Measurements from ENCODE around the gene LRRFIP1. TPM values are rescaled to one million over a fixed set of nuclear protein-coding genes. Genes with fewer than 3 reads are reported as not detected.
A peak's percentile ranks its signal among the peaks of the same experiment; 100 is the strongest.

Gene LRRFIP1
- polyA plus RNA-seq, 1 donor from 2014 or later = 96.3 TPM

DNA sequence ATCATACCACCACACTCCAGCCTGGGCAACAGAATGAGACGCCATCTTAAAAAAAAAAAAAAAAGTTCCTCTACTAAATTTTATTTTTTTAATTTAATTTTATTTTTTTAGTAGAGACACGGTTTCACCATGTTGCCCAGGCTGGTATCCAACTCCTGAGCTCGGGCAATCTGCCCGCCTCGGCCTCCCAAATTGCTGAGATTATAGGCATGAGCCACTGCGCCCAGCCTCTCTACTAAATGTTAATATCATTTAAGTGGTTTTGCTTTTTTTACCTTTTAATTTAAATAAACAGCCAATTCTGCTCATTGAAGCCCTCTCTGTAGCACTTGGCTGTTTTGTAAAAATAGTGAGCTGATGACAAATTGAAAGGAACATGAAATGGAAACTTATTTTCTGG is 46.1 kb upstream of the LRRFIP1 start:
- Histone ChIP-seq H3F3A (ENCODE audit: insufficient read depth, low read length, poor library complexity, severe bottlenecking) (no peaks in the 10 kb centered on the region), H2AFZ (ENCODE audit: low read depth, low read length) (no peak overlapping the region), H3K27me3 (ENCODE audit: insufficient read depth, low read depth, low read length) (no peaks in the 10 kb centered on the region), H3K36me3 (ENCODE audit: insufficient read depth, low read length) (no peaks in the 10 kb centered on the region), H3K9me2 (ENCODE audit: insufficient read depth, low read length) (no peaks in the 10 kb centered on the region), H3K9me3 (ENCODE audit: low read length) (no peaks in the 10 kb centered on the region), H3K4me2 (ENCODE audit: low read length) (no peak overlapping the region), H3K9ac (ENCODE audit: low read length) (no peak overlapping the region), H4K20me1 (ENCODE audit: insufficient read depth) (no peaks in the 10 kb centered on the region), H3K27ac (ENCODE audit: low read length) (no peak overlapping the region), H3K79me2 (replicated peaks; ENCODE audit: insufficient read depth, low read length) (no peaks in the 10 kb centered on the region), H3K4me3 (ENCODE audit: low read length) (no peak overlapping the region)
- TF ChIP-seq SMC3 (conservative IDR thresholded peaks at IDR 0.05; ENCODE audit: poor library complexity) (no peak), MXI1 (conservative IDR thresholded peaks at IDR 0.05; ENCODE audit: poor library complexity, severe bottlenecking) (no peak), POLR2AphosphoS5 (IDR thresholded peaks at IDR 0.05) (no peak), RAD21 (conservative IDR thresholded peaks at IDR 0.05) (no peak), EZH2 (IDR thresholded peaks at IDR 0.05; ENCODE audit: borderline replicate concordance, insufficient read depth, low read length, poor library complexity, severe bottlenecking) (no peak), TAF1 (IDR thresholded peaks at IDR 0.05; ENCODE audit: low read depth) (no peak), EP300 (conservative IDR thresholded peaks at IDR 0.05; ENCODE audit: poor library complexity, severe bottlenecking) (no peak)
- TF ChIP-seq, protein P1, sequence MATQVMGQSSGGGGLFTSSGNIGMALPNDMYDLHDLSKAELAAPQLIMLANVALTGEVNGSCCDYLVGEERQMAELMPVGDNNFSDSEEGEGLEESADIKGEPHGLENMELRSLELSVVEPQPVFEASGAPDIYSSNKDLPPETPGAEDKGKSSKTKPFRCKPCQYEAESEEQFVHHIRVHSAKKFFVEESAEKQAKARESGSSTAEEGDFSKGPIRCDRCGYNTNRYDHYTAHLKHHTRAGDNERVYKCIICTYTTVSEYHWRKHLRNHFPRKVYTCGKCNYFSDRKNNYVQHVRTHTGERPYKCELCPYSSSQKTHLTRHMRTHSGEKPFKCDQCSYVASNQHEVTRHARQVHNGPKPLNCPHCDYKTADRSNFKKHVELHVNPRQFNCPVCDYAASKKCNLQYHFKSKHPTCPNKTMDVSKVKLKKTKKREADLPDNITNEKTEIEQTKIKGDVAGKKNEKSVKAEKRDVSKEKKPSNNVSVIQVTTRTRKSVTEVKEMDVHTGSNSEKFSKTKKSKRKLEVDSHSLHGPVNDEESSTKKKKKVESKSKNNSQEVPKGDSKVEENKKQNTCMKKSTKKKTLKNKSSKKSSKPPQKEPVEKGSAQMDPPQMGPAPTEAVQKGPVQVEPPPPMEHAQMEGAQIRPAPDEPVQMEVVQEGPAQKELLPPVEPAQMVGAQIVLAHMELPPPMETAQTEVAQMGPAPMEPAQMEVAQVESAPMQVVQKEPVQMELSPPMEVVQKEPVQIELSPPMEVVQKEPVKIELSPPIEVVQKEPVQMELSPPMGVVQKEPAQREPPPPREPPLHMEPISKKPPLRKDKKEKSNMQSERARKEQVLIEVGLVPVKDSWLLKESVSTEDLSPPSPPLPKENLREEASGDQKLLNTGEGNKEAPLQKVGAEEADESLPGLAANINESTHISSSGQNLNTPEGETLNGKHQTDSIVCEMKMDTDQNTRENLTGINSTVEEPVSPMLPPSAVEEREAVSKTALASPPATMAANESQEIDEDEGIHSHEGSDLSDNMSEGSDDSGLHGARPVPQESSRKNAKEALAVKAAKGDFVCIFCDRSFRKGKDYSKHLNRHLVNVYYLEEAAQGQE (IDR thresholded peaks at IDR 0.05; ENCODE audit: borderline replicate concordance) = no peak
- TF ChIP-seq, protein P2, sequence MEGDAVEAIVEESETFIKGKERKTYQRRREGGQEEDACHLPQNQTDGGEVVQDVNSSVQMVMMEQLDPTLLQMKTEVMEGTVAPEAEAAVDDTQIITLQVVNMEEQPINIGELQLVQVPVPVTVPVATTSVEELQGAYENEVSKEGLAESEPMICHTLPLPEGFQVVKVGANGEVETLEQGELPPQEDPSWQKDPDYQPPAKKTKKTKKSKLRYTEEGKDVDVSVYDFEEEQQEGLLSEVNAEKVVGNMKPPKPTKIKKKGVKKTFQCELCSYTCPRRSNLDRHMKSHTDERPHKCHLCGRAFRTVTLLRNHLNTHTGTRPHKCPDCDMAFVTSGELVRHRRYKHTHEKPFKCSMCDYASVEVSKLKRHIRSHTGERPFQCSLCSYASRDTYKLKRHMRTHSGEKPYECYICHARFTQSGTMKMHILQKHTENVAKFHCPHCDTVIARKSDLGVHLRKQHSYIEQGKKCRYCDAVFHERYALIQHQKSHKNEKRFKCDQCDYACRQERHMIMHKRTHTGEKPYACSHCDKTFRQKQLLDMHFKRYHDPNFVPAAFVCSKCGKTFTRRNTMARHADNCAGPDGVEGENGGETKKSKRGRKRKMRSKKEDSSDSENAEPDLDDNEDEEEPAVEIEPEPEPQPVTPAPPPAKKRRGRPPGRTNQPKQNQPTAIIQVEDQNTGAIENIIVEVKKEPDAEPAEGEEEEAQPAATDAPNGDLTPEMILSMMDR (IDR thresholded peaks at IDR 0.05; ENCODE audit: poor library complexity, severe bottlenecking) = no peak

DNA sequence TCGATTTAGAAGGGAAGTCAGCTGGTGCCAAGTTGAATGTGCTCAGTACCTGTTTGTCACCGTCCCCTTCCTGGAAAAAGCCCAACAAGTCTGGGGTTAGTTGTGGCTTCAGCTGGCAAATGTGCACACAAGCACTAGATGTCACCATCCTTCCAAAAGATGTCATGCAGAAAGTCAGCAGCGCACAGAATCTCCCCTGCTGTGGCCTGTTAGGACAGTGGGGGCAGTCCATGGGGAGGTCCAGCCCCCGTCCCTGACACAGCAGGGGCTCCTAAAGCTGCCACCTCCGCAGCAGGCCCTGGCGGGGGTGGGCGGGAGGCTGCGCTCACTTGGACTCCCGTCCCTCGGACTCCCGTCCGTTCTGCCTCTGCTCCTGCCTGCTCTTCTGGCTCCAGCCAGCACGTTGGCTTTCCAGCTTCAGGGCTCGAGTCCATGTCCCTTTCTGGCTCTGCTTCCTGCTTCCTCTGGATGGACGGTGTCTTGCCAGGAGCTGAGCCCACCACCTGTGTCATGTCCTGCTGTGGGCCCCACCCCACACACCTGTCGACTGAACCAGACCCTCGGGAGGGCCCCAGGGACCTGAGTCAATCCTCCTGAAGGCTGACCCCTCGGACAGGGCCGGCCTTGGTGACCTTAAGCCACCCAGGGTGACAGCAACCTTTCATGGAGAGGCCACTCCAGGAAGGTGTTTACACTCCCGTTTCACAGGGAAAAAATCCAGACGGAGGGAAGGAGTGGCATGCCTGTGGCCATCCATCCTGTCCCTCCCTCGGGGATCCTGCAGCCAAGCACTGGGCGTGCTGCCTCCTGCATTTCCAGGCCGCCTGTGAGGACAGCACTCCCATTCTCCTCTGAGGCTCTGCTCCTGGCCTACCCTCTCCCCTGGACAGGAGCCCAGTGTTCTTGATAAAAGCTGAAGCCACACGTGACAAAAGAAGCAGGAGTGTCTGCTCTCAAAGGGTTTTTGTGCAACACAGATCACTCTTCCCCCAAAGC is 45.3 kb upstream of the LRRFIP1 start:
- TF ChIP-seq SMC3 (conservative IDR thresholded peaks at IDR 0.05; ENCODE audit: poor library complexity) (peak; percentile 90), RAD21 (conservative IDR thresholded peaks at IDR 0.05) (peak; percentile 88), TAF1 (IDR thresholded peaks at IDR 0.05; ENCODE audit: low read depth) (no peak), EZH2 (IDR thresholded peaks at IDR 0.05; ENCODE audit: borderline replicate concordance, insufficient read depth, low read length, poor library complexity, severe bottlenecking) (no peak)
- TF ChIP-seq, protein P2 (IDR thresholded peaks at IDR 0.05; ENCODE audit: poor library complexity, severe bottlenecking) = peak; percentile 82
- Histone ChIP-seq H3K4me2 (ENCODE audit: low read length) (no peak overlapping the region), H3K79me2 (replicated peaks; ENCODE audit: insufficient read depth, low read length) (no peaks in the 10 kb centered on the region), H4K20me1 (ENCODE audit: insufficient read depth) (no peaks in the 10 kb centered on the region), H3K9me2 (ENCODE audit: insufficient read depth, low read length) (no peaks in the 10 kb centered on the region), H3K27ac (ENCODE audit: low read length) (no peak overlapping the region), H3K9me3 (ENCODE audit: low read length) (no peaks in the 10 kb centered on the region), H3K27me3 (ENCODE audit: insufficient read depth, low read depth, low read length) (no peaks in the 10 kb centered on the region), H3K4me3 (ENCODE audit: low read length) (no peak overlapping the region), H3K9ac (ENCODE audit: low read length) (no peak overlapping the region), H3K36me3 (ENCODE audit: insufficient read depth, low read length) (no peaks in the 10 kb centered on the region), H3F3A (ENCODE audit: insufficient read depth, low read length, poor library complexity, severe bottlenecking) (no peaks in the 10 kb centered on the region), H2AFZ (ENCODE audit: low read depth, low read length) (no peak overlapping the region)
